ENCODE measurements around the gene DMXL2.

GRCh38 chr15:51505251-51505650 lies 117.3 kb downstream of the DMXL2 start:
- TF ChIP-seq CTCF (IDR thresholded peaks at IDR 0.05): no peak
- TF ChIP-seq YY1 (IDR thresholded peaks at IDR 0.05; ENCODE audit: low read depth): no peak
- no peak for TF ChIP-seq NFIC (IDR thresholded peaks at IDR 0.05; ENCODE audit: borderline replicate concordance)
- TF ChIP-seq IRF3 (IDR thresholded peaks at IDR 0.05; ENCODE audit: low read depth, low read length): no peak
- no peak for TF ChIP-seq FOXJ3 (CRISPR knock-in tag; IDR thresholded peaks at IDR 0.05)
- TF ChIP-seq TCF12 (IDR thresholded peaks at IDR 0.05): no peak
- TF ChIP-seq MAX (IDR thresholded peaks at IDR 0.05; ENCODE audit: low read depth): no peak
- TF ChIP-seq EZH2phosphoT487 (IDR thresholded peaks at IDR 0.05; ENCODE audit: borderline replicate concordance, low read depth): no peak
- no peak for TF ChIP-seq POLR2AphosphoS5 (IDR thresholded peaks at IDR 0.05; ENCODE audit: low read depth, low read length)

Measured in SK-N-SH (cell line).